RPMI8226 (cell line): ENCODE results near the gene METTL2B.
"Not testable (repeated sequence)": the region's sequence is repeated elsewhere in the genome, so short reads cannot be mapped to it uniquely, and the experiment has no call there.

ENCODE experiments used
- DNase-seq: peaks from one replicate; pipeline ENCODE4 v3.0.0-alpha.2; 2015

Gene METTL2B

DNA sequence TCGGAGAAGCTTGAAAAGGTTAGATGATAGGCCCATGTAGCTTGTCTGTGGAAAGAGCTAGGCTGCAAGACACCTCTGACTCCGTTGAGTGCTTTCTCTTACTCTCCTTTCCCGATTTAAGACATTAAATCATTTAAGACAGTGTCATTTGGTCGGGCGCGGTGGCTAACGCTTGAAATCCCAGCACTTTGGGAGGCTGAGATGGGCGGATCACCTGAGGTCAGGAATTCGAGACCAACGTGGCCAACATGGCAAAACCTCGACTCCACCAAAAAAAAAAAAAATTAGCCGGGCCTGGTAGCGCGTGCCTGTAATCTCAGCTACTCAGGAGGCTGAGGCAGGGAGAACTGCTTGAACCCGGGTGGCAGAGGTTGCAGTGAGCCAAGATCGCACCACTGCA lies 52.6 kb downstream of the METTL2B start:
- DNase-seq = not testable (repeated sequence)

DNA sequence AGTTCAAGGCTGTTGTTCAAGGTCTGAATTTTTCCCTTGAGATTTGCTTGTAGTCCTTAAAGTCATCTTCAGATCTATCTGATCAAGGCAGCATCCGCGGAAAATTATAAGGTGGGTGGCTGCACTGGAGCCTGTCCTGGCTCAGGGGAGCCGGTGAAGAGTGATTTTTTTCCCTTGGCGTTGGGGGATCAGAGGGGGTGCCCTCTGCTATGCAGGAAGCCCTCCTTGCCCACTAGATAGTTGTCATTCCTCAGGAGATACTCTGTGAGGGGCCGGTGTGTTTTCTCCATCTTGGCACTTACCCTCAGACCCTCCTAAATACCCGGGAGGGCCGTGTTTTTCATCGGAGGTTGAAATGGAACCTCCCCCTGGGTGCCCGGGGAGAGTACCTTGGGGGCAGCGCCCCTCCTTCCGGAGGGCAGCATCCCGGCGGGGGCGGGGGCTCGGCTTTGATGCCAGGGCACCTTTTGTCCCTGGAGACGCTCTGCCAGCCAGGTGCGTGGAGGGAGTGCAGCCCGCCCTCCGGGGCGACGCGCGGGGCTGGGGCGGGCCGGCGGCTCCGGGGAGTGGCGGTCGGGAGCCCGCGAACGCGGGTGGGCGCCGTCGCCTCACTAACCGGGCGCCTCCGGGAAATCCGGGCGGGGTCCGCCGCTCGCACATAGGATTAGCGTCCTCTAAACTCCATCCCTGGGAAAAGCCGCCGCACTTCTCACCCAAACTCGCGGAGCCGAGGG lies 53.7 kb downstream of the METTL2B start:
- peak; percentile 48 for DNase-seq

DNA sequence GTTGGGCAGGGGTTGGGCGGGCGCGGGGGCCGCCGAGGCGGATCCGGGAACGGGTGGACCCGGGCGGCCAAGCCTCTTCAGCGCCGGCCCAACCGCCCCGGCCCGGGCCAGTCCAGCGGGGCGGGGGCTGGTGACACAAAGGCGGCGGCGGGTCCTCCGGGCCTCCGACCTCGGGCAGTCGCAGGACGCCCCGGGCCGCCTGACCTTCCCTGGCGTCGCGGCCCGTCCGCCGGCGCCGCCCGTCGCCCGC lies 54.2 kb downstream of the METTL2B start:
- DNase-seq = no peak

DNA sequence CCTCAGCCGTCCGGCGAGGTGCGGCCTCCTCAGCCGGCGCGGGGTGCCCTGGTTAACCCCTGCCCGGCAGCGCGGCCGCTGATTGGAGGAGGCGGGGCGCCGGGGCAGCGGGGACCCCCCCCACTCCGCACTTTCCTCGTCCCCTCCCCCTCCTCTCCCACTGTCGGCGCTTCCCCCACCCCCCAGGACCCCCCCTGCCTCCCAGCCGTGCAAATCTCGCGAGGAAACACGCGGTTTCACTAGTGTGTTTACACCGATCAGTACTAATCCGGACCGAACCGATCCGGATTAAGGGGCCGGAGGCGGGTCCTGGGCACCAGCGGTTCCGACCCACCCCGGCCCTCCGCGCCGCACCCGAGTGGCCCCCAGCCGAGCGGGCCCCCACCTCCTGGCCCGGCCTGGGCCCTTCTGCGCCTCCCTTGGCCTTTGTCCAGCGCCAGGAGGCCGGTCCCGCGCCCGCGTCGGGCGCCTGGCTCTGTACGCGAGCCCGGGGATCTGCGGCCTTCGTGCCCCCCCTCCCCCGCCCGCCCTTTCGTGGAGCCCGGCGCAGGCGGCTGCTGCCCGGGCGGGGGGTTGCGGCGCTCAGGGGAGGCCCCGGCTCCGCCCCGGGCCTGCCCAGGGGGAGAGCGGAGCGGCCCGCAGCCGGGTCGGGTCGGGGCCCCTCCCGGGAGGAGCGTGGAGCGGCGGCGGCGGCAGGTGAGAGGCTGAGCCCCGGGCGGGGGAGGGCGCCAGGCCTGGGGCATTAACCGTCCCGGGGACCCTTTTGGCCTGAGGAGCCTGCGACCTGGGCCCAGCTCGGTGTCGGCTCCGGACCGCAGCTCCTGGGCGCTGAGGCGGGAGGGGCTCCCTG lies 54.8 kb downstream of the METTL2B start:
- peak; percentile 89 for DNase-seq

DNA sequence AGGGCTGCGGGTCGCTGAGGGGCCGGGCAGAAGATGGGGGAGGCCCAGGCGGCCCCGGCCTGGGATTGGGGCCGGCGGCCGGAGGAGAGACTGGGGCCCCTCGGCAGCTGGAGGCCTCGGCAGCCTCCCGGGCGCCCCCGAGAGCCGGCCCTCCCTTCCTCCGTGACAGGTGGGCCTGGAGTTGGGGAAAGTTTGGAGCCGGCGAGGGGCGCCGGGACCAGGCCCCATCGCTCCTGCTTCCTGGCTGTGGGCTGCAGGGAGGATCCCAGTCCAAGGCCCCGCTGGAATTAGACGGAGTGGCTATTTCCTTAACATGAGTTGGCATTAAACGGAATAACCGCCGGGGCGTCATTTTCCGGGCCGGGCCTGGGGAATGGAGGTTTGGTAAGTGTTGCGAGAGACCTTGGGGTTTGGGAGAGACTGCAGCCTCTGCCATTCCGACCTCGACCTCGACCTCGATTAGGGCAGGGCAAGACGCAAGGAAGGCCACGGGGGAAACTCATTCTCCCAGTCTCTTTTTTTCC lies 55.5 kb downstream of the METTL2B start:
- DNase-seq = peak; percentile 57

DNA sequence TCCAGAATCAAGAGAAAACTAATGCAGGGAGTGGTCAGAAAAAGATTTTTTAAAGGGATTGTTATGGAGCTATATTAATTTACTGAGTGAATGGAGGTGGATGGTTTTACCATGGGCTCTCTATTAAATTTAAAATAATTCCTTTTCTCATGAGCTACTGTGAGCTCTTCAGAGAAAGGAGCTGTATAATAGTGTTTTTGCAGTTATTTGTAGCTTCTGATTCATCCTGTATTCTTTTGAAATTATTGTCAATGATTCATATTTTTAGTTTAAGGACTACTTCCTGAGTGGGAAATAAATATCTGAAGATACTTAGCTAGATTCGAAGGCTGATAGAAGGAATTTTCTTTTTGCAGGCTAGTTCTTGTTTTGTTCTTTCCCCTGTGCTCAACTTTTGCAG lies 56.4 kb downstream of the METTL2B start:
- not testable (repeated sequence) for DNase-seq

DNA sequence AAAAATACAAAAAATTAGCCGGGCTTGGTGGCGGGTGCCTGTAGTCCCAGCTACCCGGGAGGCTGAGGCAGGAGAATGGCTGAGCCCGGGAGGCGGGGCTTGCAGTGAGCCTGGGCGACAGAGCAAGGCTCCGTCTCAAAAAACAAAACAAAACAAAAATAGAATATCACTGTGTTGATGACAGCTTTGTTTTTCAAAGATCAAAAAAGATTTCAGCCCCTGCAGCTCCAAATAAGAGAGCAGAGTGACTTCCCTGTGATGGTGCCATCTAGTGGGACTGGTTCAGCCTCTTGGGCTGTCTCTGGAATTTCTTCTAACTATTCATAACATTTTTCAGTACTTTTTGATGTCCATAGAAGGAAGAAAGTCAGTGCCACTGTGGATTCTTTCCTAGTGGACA lies 60.9 kb downstream of the METTL2B start:
- not testable (repeated sequence) for DNase-seq

DNA sequence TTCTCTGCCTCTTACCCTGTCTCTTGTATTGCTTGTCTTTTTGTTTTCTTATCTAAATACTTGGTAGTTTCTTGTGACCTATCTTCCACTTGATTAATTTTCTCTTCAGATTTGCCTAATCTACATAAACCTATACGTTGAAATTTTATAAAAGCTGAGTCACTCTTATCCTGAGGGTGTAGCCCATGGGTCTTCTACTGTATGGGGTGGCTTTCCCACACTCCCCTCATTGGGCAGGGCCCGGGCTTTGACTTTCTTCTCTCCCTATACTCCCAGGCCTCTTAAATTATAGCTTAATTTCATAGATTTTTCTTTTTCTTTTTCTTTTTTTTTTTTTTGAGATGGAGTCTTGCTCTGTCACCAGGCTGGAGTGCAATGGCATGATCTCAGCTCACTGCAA lies 66.0 kb downstream of the METTL2B start:
- DNase-seq = not testable (repeated sequence)

DNA sequence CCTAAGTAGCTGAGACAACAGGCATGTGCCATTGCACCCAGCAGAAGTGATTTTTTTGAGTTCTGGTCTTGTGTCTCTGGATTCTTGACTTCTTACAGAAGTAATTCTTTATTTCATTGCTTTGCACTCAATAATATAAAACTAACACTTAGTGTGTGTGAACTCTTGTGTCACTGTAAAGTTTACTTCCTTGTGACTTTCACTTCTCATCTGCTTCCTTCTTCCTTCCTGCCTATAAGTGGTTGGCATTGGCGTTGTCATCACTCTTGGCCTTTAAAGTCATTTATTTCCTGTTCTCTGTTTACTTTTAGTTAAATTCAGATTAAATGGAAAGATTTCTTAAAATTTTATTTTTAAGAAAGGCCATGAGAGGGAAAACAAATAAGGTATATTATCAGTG lies 66.8 kb downstream of the METTL2B start:
- not testable (repeated sequence) for DNase-seq

DNA sequence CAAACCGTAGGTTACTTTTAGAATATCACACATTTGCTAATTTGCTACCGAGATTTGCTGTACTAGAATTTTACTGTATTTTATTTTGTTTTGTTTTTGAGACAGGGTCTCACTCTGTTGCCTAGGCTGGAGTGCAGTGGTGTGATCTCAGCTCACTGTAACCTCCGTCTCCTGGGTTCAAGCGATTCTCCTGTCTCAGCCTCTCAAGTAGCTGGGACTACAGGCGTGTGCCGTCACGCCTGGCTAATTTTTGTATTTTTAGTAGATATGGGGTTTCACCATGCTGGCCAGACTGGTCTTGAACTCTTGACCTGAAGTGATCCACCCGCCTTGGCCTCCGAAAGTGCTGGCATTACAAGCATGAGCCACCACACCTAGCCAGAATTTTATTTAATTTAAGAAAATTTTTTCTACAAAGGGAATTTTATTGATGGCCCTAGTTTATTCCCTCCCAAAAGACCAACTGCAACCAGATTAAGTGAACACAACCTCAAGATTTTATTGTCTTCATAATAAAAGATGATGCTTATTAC lies 69.8 kb downstream of the METTL2B start:
- not testable (repeated sequence) for DNase-seq

DNA sequence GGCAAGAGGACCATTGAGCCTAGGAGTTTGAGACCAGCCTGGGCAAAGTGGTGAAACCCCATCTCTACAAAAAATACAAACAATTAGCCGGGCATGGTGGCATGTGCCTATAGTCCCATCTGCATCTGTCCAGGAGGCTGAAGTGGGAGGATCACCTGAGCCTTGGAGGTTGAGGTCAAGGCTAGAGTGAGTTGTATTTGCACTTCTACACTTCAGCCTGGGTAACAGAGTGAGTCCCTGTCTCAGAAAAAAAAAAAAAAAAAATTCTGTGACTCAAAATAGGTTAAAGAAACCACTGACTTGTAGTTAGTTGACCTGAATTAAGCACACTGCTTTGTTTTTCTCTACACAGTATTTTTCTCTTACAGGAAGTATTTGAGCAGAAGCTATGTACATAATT lies 74.4 kb downstream of the METTL2B start:
- no peak for DNase-seq

DNA sequence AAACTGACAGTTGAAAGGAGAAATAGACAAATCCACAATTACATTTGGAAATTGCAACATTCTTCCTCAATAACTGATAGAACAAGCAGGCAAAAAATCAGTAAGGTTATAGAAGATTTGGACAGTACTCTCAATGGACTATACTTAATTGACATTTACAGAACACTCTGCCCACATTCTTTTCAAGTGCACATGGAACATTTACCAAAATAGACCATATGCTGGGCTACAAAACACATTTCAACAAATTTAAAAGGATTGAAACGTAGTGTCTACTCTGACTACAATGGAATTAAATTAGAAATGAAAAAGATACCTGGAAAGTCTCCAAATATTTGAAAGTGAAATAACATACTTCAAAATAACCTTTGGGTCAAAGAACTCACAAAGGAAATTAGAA lies 77.8 kb downstream of the METTL2B start:
- not testable (repeated sequence) for DNase-seq
